GM10248 (cell line): ENCODE data around the gene DENND1B.
"Not testable (repeated sequence)": the region's sequence is repeated elsewhere in the genome, so short reads cannot be mapped to it uniquely, and the experiment has no call there.

Source experiments
- CTCF ChIA-PET: fragments of 300-600 bp; sonication (Branson Sonifier 250); formaldehyde crosslinking; extraction: SDS; loops from one replicate; lab custom pipeline; 2021; ENCODE audit warnings: antibody characterized with exemption; lab: Yijun Ruan, JAX
- POLR2A ChIA-PET: fragments of 350-650 bp; sonication (Branson Sonifier 250); formaldehyde crosslinking; extraction: SDS; loops from one replicate; lab custom pipeline; 2020; ENCODE audit warnings: antibody characterized with exemption; lab: Yijun Ruan, JAX
- DNase-seq: peaks from one replicate; pipeline ENCODE4 v3.0.0; 2012; ENCODE audit errors: extremely low spot score
- TF ChIP-seq, protein P1 (sequence below): IDR thresholded peaks from 2 replicates; pipeline ENCODE4 v1.5.1; 2012; ENCODE audit warnings: mild to moderate bottlenecking, low read depth; ENCODE audit errors: extremely low read depth, missing control alignments, control extremely low read depth

DENND1B gene

DNA sequence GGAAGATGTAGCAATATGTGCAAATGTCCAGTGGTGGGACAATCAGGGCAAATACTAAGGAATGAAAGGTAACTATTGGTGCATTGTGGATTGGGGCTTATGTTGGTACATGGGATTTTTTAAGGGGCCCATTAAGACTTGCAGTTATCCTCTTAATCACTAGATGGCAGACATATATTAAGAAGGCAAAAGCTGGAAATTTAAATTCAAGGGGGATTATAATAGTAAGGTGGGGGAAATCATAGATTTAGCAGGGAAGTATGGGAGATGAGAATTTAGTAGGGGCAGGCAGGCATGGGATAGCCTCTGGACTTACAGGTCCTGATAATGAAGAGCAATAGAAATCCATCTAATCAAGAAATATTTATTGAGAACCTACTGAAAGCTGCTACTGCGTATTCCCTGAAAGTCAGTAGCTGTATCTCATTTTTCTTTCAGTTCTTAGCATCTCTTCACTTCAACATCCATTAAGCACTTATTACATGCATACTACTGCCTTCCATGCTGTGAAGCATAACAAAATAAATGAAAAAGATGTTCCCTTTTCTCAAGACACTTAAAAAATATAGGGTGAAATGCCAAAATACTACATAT, 255.4 kb downstream of the DENND1B start:
- ChIA-PET POLR2A (no interaction called here), CTCF (interaction anchor here (0.6 to 3.5 kb wide), 19 partner anchors 8 to 636 kb away, joined by 3 to 12 read pairs (median 4); partner anchors contain the start of gene LHX9)
- TF ChIP-seq, protein P1, sequence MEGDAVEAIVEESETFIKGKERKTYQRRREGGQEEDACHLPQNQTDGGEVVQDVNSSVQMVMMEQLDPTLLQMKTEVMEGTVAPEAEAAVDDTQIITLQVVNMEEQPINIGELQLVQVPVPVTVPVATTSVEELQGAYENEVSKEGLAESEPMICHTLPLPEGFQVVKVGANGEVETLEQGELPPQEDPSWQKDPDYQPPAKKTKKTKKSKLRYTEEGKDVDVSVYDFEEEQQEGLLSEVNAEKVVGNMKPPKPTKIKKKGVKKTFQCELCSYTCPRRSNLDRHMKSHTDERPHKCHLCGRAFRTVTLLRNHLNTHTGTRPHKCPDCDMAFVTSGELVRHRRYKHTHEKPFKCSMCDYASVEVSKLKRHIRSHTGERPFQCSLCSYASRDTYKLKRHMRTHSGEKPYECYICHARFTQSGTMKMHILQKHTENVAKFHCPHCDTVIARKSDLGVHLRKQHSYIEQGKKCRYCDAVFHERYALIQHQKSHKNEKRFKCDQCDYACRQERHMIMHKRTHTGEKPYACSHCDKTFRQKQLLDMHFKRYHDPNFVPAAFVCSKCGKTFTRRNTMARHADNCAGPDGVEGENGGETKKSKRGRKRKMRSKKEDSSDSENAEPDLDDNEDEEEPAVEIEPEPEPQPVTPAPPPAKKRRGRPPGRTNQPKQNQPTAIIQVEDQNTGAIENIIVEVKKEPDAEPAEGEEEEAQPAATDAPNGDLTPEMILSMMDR: peak; percentile 31
- DNase-seq: no peak

DNA sequence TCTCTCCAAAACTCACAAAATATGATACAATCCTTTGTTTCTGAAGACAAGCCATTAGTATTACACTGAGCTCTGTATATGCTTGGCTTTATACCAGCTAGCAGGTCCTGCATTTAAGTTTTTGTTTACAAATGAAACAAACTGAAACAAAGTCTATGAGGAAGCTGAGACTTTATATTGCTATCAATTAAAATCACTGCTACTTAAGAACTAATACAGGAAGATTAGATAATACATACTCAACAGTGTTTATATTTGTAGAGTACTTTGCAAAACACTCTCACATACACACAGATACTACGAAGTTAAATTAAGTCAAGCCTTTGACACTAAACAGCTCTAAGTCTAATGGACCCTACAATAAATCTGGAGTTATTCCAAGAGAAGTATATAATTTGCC, 259.9 kb downstream of the DENND1B start:
- no peak for DNase-seq
- ChIA-PET CTCF (interaction anchor here (1.5 kb wide), 1 partner anchor 354 kb away, joined by 7 read pairs; no protein-coding TSS in a partner anchor), POLR2A (no interaction called here)
- TF ChIP-seq, protein P1: no peak

DNA sequence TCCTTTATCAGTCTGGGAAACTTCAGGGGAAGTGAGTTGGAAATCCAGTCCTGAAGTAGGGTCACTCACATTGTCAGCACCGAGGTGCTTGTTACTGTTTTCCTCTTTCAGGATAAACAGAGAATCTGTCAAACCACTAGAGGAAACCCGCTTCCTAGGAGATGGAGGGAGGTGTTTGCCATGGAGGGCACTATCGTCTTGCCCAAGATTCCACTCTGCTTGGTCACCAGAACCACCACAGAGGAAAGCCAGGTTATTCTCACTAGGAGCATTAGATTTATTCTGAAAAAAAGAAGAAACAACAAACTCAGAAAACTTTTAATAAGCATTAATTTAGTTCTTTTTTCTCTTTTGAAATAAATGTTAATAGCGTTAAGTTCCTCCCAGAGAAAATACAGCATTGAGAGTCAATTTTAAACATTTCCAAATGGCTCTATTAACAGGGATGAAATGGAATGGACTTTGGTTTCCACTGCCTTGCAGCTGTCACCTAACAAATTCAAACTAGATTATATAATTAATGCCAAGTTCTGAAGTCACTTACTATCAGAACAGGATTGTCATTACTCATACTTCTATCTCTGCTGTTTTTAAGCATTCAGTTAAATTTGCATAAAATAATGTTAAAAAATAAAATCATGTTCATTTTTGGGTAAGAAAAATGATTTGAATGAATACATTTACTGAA, 264.4 kb downstream of the DENND1B start:
- DNase-seq: no peak
- TF ChIP-seq, protein P1: no peak
- ChIA-PET POLR2A (no interaction called here), CTCF (interaction anchor here (1.0 to 1.5 kb wide), 2 partner anchors 9 kb away, joined by 4 to 5 read pairs; no protein-coding TSS in a partner anchor)

DNA sequence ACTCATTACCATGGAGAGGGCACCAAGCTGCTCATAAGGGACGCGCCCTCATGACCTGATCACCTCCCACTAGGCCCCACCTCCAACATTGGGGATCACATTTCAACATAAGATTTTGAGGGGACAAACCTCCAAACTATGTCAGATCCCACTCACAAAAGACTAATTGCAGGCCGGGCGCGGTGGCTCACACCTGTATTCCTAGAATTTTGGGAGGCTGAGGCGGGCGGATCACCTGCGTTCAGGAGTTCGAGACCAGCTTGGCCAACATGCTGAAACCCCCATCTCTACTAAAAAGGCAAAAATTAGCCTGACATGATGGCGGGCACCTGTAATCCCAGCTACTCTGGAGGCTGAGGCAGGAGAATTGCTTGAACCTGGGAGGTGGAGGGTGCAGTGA, 278.6 kb downstream of the DENND1B start:
- no peak for DNase-seq
- CTCF ChIA-PET: no interaction called here
- POLR2A ChIA-PET: no interaction called here
- TF ChIP-seq, protein P1: no peak

DNA sequence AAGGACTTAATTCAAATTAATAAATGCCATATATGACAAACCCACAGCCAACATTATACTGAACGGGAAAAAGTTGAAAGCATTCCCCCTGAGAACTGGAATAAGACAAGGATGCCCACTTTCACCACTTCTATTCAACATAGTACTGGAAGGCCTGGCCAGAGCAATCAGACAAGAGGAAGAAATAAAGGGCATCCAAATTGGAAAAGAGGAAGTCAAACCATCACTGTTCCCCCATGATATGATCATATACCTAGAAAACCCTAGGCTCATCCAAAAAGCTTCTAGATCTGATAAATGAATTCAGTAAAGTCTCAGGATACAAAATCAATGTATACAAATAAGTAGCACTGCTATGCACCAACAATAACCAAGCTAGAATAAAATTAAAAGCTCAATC, 283.8 kb downstream of the DENND1B start:
- POLR2A ChIA-PET, DNase-seq, CTCF ChIA-PET: not testable (repeated sequence)

DNA sequence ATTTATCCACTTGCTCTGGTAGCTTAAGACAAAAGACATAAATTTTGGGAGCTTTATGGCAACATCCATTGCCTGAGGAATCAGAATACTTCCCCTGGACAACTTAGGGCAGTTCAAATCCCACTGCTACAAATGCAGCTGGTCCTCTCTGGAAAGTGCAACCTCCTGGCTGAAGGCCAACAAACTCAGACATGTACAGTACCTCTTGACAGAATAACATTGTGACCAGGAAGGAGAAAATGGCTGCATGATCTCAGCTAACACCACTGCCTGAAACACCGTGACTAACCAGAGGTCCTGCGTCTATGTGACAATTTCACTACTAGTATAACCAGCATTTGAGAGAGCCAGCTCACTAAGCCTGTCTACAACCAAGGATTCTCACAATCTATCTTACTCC, 288.3 kb downstream of the DENND1B start:
- ChIA-PET POLR2A (no interaction called here), CTCF (interaction anchor here (1.3 kb wide), 1 partner anchor 404 kb away, joined by 3 read pairs; no protein-coding TSS in a partner anchor)
- DNase-seq: no peak
- TF ChIP-seq, protein P1: no peak

DNA sequence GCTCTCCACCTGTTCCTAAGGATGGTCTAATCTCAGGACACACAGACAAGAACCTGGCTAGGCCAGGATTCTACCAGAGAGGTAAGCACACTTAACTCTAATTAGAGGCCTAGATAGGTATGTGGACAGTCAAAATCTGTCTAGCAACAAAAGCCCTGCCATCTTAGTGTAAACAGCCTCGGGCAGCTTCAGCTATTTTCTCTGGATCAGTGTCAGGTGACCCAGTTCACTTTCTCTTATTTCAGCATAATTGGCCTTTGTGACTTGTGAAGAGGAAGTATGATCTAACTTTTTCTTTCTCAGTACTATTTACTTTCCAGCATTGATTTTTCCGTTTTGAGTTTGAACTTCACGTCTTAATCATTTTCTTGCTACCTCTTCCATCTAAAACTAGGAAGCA, 289.5 kb downstream of the DENND1B start:
- TF ChIP-seq, protein P1: no peak
- CTCF ChIA-PET: interaction anchor here (1.3 to 1.6 kb wide), 2 partner anchors 16 to 86 kb away, joined by 3 to 4 read pairs; no protein-coding TSS in a partner anchor
- POLR2A ChIA-PET: no interaction called here
- no peak for DNase-seq
